GM19395 (cell line): ENCODE results near the gene RANGAP1.

Experiments
- ATAC-seq: cut with Tn5 transposase; IDR thresholded peaks from one replicate; pipeline ENCODE4 v1.9.1; 2021; ENCODE audit warnings: mild to moderate bottlenecking, moderate library complexity; ENCODE audit not compliant: unreplicated experiment

Gene RANGAP1

GRCh38 chr22:41238570-41239442, 47.2 kb downstream of the RANGAP1 start:
- no peak for ATAC-seq

GRCh38 chr22:41237707-41238569, 48.0 kb downstream of the RANGAP1 start:
- peak; percentile 76 for ATAC-seq

- no peak for ATAC-seq
These were observed 48.8 kb downstream of the RANGAP1 start for GRCh38 chr22:41237036-41237706.

- ATAC-seq, result no peak
These were observed 50.9 kb downstream of the RANGAP1 start for GRCh38 chr22:41234815-41235695.

GRCh38 chr22:41231369-41231768, 54.6 kb downstream of the RANGAP1 start:
- no peak for ATAC-seq

- ATAC-seq, result no peak
These were observed 55.6 kb downstream of the RANGAP1 start for GRCh38 chr22:41230401-41230785.

GRCh38 chr22:41229730-41230400, 56.1 kb downstream of the RANGAP1 start:
- ATAC-seq, result no peak

- ATAC-seq, result no peak
These were observed 56.8 kb downstream of the RANGAP1 start for GRCh38 chr22:41229215-41229614.

- ATAC-seq, result no peak
These were observed 59.0 kb downstream of the RANGAP1 start for GRCh38 chr22:41226723-41227655.

- no peak for ATAC-seq
These were observed 62.5 kb downstream of the RANGAP1 start for GRCh38 chr22:41223535-41223934.

- no peak for ATAC-seq
These were observed 63.0 kb downstream of the RANGAP1 start for GRCh38 chr22:41222846-41223507.

GRCh38 chr22:41217553-41218157, 68.3 kb downstream of the RANGAP1 start:
- ATAC-seq, result peak; percentile 65

GRCh38 chr22:41216984-41217383, 69.0 kb downstream of the RANGAP1 start:
- no peak for ATAC-seq

- no peak for ATAC-seq
These were observed 70.1 kb downstream of the RANGAP1 start for GRCh38 chr22:41215926-41216325.

- ATAC-seq, result no peak
These were observed 70.6 kb downstream of the RANGAP1 start for GRCh38 chr22:41215409-41215808.

- ATAC-seq, result no peak
These were observed 79.3 kb downstream of the RANGAP1 start for GRCh38 chr22:41206719-41207118.

GRCh38 chr22:41204992-41205900, 80.7 kb downstream of the RANGAP1 start, which contains the start of gene L3MBTL2:
TSS of gene L3MBTL2 (plus strand) at chr22:41205312. CDS start at chr22:41205363, 51 bp downstream.
- ATAC-seq, result peak; percentile 96
